HG03066 (cell line): Measurements from ENCODE around the gene EMC1.
"Not testable (repeated sequence)": the region's sequence is repeated elsewhere in the genome, so short reads cannot be mapped to it uniquely, and the experiment has no call there.

Source experiments
- ATAC-seq: cut with Tn5 transposase; IDR thresholded peaks from one replicate; pipeline ENCODE4 v1.9.1; 2021; ENCODE audit warnings: low read depth; ENCODE audit not compliant: unreplicated experiment

Gene EMC1

GRCh38 chr1:19251305-19252196 is at the start of gene EMC1, which contains the start of gene MRTO4:
EMC1 (minus strand) TSS chr1:19251524; CDS start chr1:19251509, 15 bp downstream.
MRTO4 (plus strand) TSS chr1:19251805; CDS start chr1:19251836, 31 bp downstream.
- ATAC-seq: peak; percentile 77

GRCh38 chr1:19300211-19300610 is 48.9 kb upstream of the EMC1 start:
- no peak for ATAC-seq

GRCh38 chr1:19294638-19295037 is 43.3 kb upstream of the EMC1 start:
- ATAC-seq: no peak

GRCh38 chr1:19289244-19289643 is 37.9 kb upstream of the EMC1 start:
- no peak for ATAC-seq

GRCh38 chr1:19288324-19289241 is 37.3 kb upstream of the EMC1 start, which contains the start of gene AKR7A3:
AKR7A3 (minus strand) TSS chr1:19288770; CDS start chr1:19288709, 61 bp downstream.
- not testable (repeated sequence) for ATAC-seq

- ATAC-seq: no peak
These were observed 36.3 kb upstream of the EMC1 start for GRCh38 chr1:19287436-19288185.

- ATAC-seq: not testable (repeated sequence)
These were observed 34.5 kb upstream of the EMC1 start for GRCh38 chr1:19285807-19286206.

- ATAC-seq: not testable (repeated sequence)
These were observed 34.0 kb upstream of the EMC1 start for GRCh38 chr1:19285366-19285765.

GRCh38 chr1:19284881-19285280 is 33.6 kb upstream of the EMC1 start:
- no peak for ATAC-seq

GRCh38 chr1:19283891-19284290 is 32.6 kb upstream of the EMC1 start:
- no peak for ATAC-seq

- ATAC-seq: no peak
These were observed 23.3 kb upstream of the EMC1 start for GRCh38 chr1:19274636-19275035.

GRCh38 chr1:19273844-19274531 is 22.7 kb upstream of the EMC1 start:
- not testable (repeated sequence) for ATAC-seq

- no peak for ATAC-seq
These were observed 22.0 kb upstream of the EMC1 start for GRCh38 chr1:19273106-19273843.

GRCh38 chr1:19272064-19272463 is 20.7 kb upstream of the EMC1 start:
- no peak for ATAC-seq

- not testable (repeated sequence) for ATAC-seq
These were observed 19.0 kb upstream of the EMC1 start for GRCh38 chr1:19270343-19270730.

- not testable (repeated sequence) for ATAC-seq
These were observed 18.4 kb upstream of the EMC1 start for GRCh38 chr1:19269427-19270342.

GRCh38 chr1:19268445-19268844 is 17.1 kb upstream of the EMC1 start:
- ATAC-seq: no peak

GRCh38 chr1:19262744-19263143 is 11.4 kb upstream of the EMC1 start:
- no peak for ATAC-seq
